CD4-positive, CD25-positive, alpha-beta regulatory T cell (primary cell): Measurements from ENCODE around the gene CREM. TPM values are rescaled to one million over a fixed set of nuclear protein-coding genes. Genes with fewer than 3 reads are reported as not detected.

Source experiments
- ATAC-seq, 2 donors: fragments of 150-1000 bp; cut with Tn5 transposase; one replicate each; pipeline ENCODE4 v1.10.0; 2021; ENCODE audit warnings: low read depth in 2 of 2, moderate number of reproducible peaks in 2 of 2, moderate library complexity in 1 of 2
- DNase-seq, 3 donors: peaks; one replicate each; pipeline versions ENCODE4 v3.0.0 to v3.0.0-alpha.2; 2012 to 2022; ENCODE audit warnings: mixed read lengths in 1 of 3
- H3K27ac ChIP-seq: one replicate; pipeline ENCODE4 v1.7.0; 2013; ENCODE audit warnings: mild to moderate bottlenecking, low read length; ENCODE audit not compliant: insufficient read depth, poor library complexity, severe bottlenecking
- H3K27me3 ChIP-seq: one replicate; pipeline ENCODE4 v1.7.0; 2013; ENCODE audit warnings: low read length; ENCODE audit not compliant: control insufficient read depth, insufficient read depth
- H3K36me3 ChIP-seq: one replicate; pipeline ENCODE4 v1.7.0; 2013; ENCODE audit warnings: mild to moderate bottlenecking, low read length, moderate library complexity; ENCODE audit not compliant: control insufficient read depth, insufficient read depth
- H3K4me1 ChIP-seq: 2 replicates; pipeline ENCODE4 v1.7.0; 2013; ENCODE audit warnings: mild to moderate bottlenecking, low read length; ENCODE audit not compliant: insufficient read depth, control insufficient read depth, poor library complexity, severe bottlenecking
- H3K4me3 ChIP-seq: one replicate; pipeline ENCODE4 v1.7.0; 2013; ENCODE audit warnings: low read depth, mild to moderate bottlenecking, low read length, moderate library complexity
- H3K9me3 ChIP-seq, 2 experiments: 1 replicate in 1 of 2; 2 replicates in 1 of 2; pipeline ENCODE4 v1.7.0; 2013; ENCODE audit warnings: low read length in 2 of 2, mild to moderate bottlenecking in 1 of 2, moderate library complexity in 1 of 2; ENCODE audit not compliant: control insufficient read depth in 2 of 2
- H3K27ac Mint-ChIP-seq, 3 donors: one replicate each; pipeline ENCODE4 v1.8.0; 2020 to 2022; ENCODE audit warnings: mild to moderate bottlenecking in 3 of 3, mixed read lengths in 3 of 3, moderate library complexity in 2 of 3
- H3K27me3 Mint-ChIP-seq: one replicate; pipeline ENCODE4 v1.8.0; 2022; ENCODE audit warnings: mild to moderate bottlenecking, mixed read lengths
- H3K36me3 Mint-ChIP-seq: one replicate; pipeline ENCODE4 v1.8.0; 2020; ENCODE audit warnings: mixed read lengths
- H3K4me1 Mint-ChIP-seq, 4 donors: one replicate each; pipeline ENCODE4 v1.8.0; 2020 to 2022; ENCODE audit warnings: mixed read lengths in 4 of 4, mild to moderate bottlenecking in 1 of 4
- H3K4me3 Mint-ChIP-seq, 4 donors: one replicate each; pipeline ENCODE4 v1.8.0; 2020 to 2022; ENCODE audit warnings: mild to moderate bottlenecking in 4 of 4, mixed read lengths in 4 of 4, moderate library complexity in 3 of 4
- H3K9me3 Mint-ChIP-seq, 7 donors: one replicate each; pipeline ENCODE4 v1.8.0; 2020 to 2022; ENCODE audit warnings: mixed read lengths in 7 of 7, mild to moderate bottlenecking in 3 of 7, moderate library complexity in 2 of 7
- polyA plus RNA-seq, 4 donors: library from polyadenylated mRNA; unstranded; fragments of 300-500 nt; fragmentation: Illumina TruSeq; gene quantifications; one replicate each; pipeline ENCODE4 v1.2.3, GENCODE V29; 2021
- total RNA-seq: library from RNA; stranded (reverse); gene quantifications from one replicate; pipeline ENCODE4 v1.2.3, GENCODE V29; 2022

The CREM gene
- total and polyA plus RNA-seq, 5 donors from 2014 or later = 24.6 to 121 (median 30.2) TPM

DNA sequence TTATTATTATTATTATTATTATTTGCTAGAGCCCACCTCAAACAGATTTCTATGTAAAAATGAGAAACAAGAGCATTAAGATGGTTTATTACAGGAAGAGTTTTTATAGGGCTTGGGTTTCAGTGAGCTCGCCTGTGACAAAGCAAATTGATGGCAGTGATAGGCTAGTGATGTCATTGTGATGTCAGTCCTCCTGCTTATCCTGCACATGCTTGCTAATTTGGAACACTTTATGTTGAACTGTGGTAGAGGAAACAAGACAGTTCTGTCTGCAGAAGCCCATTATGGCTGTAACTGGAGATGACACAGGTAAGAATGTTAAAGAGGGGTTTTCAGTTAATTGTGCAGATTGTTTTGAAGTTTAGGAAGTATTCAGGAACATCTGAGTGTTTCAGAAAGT, 68.3 kb downstream of the CREM start:
- H3K27ac ChIP-seq = peak overlapping the region; percentile 99
- H3K4me1 ChIP-seq = peaks cover 15% of the 10 kb centered on the region
- H3K36me3 Mint-ChIP-seq = no peaks in the 10 kb centered on the region
- H3K4me3 Mint-ChIP-seq = peak overlapping the region; percentile 82 to 93 (median 91)
- peak overlapping the region; percentile 99 for H3K27ac Mint-ChIP-seq
- H3K9me3 ChIP-seq = no peaks in the 10 kb centered on the region
- H3K9me3 Mint-ChIP-seq = no peaks in the 10 kb centered on the region
- ATAC-seq (no peak), DNase-seq (peak; percentile 53 to 71 (median 69))
- H3K36me3 ChIP-seq = no peaks in the 10 kb centered on the region
- H3K27me3 ChIP-seq = no peaks in the 10 kb centered on the region
- peak overlapping the region; percentile 96 for H3K4me3 ChIP-seq
- peaks cover 0 to 24% (median 8%) of the 10 kb centered on the region in 4 donors for H3K4me1 Mint-ChIP-seq
- H3K27me3 Mint-ChIP-seq = no peaks in the 10 kb centered on the region

DNA sequence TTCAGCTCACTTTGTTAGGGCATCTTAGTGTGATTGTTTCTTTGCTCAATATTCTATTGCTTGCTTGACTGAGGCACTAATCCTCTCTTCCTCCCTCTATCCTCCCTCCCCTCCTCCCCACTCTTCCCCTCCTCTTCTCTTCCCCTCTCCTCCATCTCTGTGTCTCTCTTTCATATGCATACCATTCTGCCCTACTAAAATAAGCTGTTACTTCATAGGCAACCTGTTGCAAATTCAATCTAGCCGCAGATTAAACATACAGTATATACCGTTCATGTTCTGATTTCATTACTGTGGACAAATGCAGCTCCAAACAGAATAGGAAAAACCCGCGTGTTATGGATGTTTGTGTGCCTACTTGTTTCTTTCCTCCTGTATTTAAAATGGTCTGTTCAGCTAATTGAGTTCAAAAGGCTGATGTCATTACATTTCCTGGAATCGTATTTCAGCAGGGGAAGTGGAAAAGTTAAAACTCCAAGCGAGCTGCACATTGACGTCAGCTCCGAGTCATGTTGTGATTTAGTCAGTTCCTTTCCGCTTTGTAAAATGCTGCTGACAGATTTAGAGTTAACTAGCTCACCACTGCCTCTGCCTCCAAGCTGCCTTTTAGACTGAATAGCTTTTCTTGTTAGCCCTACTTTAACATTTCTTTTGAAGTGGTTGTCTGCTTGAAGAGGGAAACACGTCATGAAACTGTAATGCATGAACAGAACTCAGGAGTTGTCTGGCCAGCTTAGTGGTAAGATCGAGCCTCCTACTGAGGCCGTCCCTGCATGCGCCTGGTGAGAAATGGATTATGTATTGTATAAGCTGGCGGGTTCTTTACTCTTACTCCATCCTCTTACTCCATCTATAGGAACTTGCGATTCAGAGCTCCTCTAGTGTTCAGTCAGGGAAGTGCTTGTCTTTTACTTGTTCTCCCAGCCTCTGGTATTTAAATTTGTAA, 69.0 kb downstream of the CREM start:
- peaks cover 15% of the 10 kb centered on the region for H3K4me1 ChIP-seq
- H3K4me3 Mint-ChIP-seq = peak overlapping the region; percentile 82 to 93 (median 91)
- H3K27ac ChIP-seq = peak overlapping the region; percentile 99
- H3K27me3 ChIP-seq = no peaks in the 10 kb centered on the region
- DNase-seq (peak; percentile 77 to 97 (median 93)), ATAC-seq (peak; percentile 87 to 91)
- H3K9me3 Mint-ChIP-seq = no peaks in the 10 kb centered on the region
- no peaks in the 10 kb centered on the region for H3K36me3 ChIP-seq
- peak overlapping the region; percentile 96 for H3K4me3 ChIP-seq
- H3K27ac Mint-ChIP-seq = peak overlapping the region; percentile 99
- no peaks in the 10 kb centered on the region for H3K36me3 Mint-ChIP-seq
- H3K4me1 Mint-ChIP-seq = peaks cover 4 to 28% (median 13%) of the 10 kb centered on the region in 4 donors
- no peaks in the 10 kb centered on the region for H3K27me3 Mint-ChIP-seq
- H3K9me3 ChIP-seq = no peaks in the 10 kb centered on the region

DNA sequence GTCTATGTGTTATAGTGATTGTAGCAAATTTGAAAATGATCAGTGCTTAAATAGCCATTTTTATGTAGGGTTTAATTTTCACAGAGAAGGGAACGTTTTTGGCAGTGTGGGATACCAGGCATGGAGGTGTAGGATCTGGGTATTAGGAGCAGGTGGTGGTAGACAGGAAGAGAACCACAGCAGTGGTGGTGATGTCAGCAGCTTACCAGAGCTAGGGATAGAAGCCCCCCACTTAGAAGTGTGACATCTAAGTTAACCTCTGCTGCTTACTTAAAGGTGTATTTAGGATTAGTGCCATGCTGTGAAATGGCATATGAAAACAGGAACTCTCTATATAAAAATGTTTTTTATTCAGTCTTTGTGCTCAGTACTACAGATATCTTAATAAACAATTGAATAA, 73.8 kb downstream of the CREM start:
- H3K27me3 ChIP-seq = no peaks in the 10 kb centered on the region
- H3K27me3 Mint-ChIP-seq = no peaks in the 10 kb centered on the region
- ATAC-seq = no peak
- no peak for DNase-seq
- H3K4me3 Mint-ChIP-seq = no peak overlapping the region
- no peaks in the 10 kb centered on the region for H3K36me3 Mint-ChIP-seq
- H3K9me3 ChIP-seq = no peaks in the 10 kb centered on the region
- H3K36me3 ChIP-seq = no peaks in the 10 kb centered on the region
- H3K4me1 Mint-ChIP-seq = peaks cover 13 to 30% (median 24%) of the 10 kb centered on the region in 4 donors
- H3K9me3 Mint-ChIP-seq = no peaks in the 10 kb centered on the region
- H3K4me1 ChIP-seq = peaks cover under 1% of the 10 kb centered on the region
- H3K27ac Mint-ChIP-seq = peak overlapping the region in 2 of 3 donors; percentile 4 to 6
- H3K4me3 ChIP-seq = no peak overlapping the region
- H3K27ac ChIP-seq = no peak overlapping the region

DNA sequence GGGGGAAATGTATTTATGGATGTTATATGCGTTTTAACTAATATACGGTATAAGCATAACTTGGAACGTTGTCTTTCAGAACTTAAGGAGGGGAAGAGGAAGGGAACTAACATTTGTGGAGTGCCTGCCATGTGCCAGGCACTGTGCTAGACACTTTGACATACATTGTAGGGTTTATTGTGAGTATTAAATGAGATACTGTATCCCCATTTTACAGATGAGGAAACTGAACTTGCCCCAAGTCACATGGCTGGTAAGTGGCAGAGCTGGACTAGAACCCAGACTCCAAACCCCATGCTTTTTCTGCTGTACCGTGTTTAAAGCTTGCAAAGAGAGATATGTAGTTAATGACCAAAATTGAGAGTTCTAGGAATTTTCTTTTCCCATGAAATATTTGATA, 74.6 kb downstream of the CREM start:
- ATAC-seq = no peak
- Mint-ChIP-seq H3K27me3 (no peaks in the 10 kb centered on the region), H3K9me3 (no peaks in the 10 kb centered on the region), H3K27ac (no peak overlapping the region), H3K4me1 (peaks cover 13 to 24% (median 21%) of the 10 kb centered on the region in 4 donors), H3K36me3 (no peaks in the 10 kb centered on the region), H3K4me3 (no peak overlapping the region)
- H3K4me1 ChIP-seq = no peaks in the 10 kb centered on the region
- H3K36me3 ChIP-seq = no peaks in the 10 kb centered on the region
- no peak for DNase-seq
- H3K27ac ChIP-seq = no peak overlapping the region
- no peak overlapping the region for H3K4me3 ChIP-seq
- H3K9me3 ChIP-seq = no peaks in the 10 kb centered on the region
- no peaks in the 10 kb centered on the region for H3K27me3 ChIP-seq

DNA sequence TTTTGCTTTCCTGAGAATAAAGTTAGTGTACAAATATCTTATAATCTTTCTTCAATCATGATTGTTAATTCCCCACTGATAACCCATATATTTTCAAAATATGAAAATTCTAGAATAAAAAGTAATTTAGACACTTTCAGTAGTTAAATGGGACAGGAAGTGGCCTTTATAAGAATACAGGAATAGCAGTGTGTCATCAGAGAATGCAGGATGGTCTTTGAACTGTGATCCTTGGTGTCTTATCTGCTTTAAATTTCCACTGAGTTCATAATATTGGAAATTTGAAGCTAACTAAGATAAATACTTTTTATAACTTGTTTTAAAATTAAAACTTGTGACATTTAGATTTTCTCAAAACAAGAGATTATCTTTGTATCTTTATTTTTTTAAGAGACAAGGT, 75.4 kb downstream of the CREM start:
- H3K27me3 Mint-ChIP-seq = no peaks in the 10 kb centered on the region
- H3K27me3 ChIP-seq = no peaks in the 10 kb centered on the region
- H3K9me3 ChIP-seq = no peaks in the 10 kb centered on the region
- no peaks in the 10 kb centered on the region for H3K36me3 ChIP-seq
- peaks cover 13 to 24% (median 22%) of the 10 kb centered on the region in 4 donors for H3K4me1 Mint-ChIP-seq
- no peak for DNase-seq
- H3K4me3 Mint-ChIP-seq = no peak overlapping the region
- H3K36me3 Mint-ChIP-seq = peaks cover 3% of the 10 kb centered on the region
- H3K4me3 ChIP-seq = no peak overlapping the region
- H3K4me1 ChIP-seq = no peaks in the 10 kb centered on the region
- H3K27ac ChIP-seq = no peak overlapping the region
- H3K9me3 Mint-ChIP-seq = no peaks in the 10 kb centered on the region
- no peak for ATAC-seq
- H3K27ac Mint-ChIP-seq = no peak overlapping the region

DNA sequence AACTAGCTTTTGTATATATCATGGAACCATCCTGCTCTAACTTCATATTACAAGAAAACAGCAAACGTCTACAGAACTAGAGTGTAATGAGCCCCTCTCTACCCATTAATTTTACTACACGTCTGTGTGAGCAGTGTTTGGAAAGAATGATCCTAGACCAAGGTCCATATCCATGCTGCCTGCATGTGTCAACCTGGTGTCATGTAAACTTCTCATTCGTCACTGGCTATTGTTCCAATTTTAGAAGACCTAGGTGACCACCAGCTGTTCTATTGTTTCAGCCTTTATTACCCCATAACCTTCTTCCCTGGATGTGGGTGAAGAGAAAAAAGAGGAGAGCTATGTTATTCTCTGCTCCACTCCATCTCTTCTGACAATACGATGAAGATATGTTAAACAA, 77.1 kb downstream of the CREM start:
- H3K4me3 Mint-ChIP-seq = peak overlapping the region in 1 of 4 donors; percentile 51
- peaks cover 17 to 30% (median 24%) of the 10 kb centered on the region in 4 donors for H3K4me1 Mint-ChIP-seq
- DNase-seq (no peak), ATAC-seq (no peak)
- no peaks in the 10 kb centered on the region for H3K9me3 Mint-ChIP-seq
- no peaks in the 10 kb centered on the region for H3K9me3 ChIP-seq
- H3K27me3 ChIP-seq = no peaks in the 10 kb centered on the region
- H3K27ac ChIP-seq = no peak overlapping the region
- H3K27ac Mint-ChIP-seq = no peak overlapping the region
- peaks cover 5% of the 10 kb centered on the region for H3K4me1 ChIP-seq
- peaks cover 3% of the 10 kb centered on the region for H3K36me3 Mint-ChIP-seq
- H3K4me3 ChIP-seq = no peak overlapping the region
- no peaks in the 10 kb centered on the region for H3K27me3 Mint-ChIP-seq
- H3K36me3 ChIP-seq = no peaks in the 10 kb centered on the region

DNA sequence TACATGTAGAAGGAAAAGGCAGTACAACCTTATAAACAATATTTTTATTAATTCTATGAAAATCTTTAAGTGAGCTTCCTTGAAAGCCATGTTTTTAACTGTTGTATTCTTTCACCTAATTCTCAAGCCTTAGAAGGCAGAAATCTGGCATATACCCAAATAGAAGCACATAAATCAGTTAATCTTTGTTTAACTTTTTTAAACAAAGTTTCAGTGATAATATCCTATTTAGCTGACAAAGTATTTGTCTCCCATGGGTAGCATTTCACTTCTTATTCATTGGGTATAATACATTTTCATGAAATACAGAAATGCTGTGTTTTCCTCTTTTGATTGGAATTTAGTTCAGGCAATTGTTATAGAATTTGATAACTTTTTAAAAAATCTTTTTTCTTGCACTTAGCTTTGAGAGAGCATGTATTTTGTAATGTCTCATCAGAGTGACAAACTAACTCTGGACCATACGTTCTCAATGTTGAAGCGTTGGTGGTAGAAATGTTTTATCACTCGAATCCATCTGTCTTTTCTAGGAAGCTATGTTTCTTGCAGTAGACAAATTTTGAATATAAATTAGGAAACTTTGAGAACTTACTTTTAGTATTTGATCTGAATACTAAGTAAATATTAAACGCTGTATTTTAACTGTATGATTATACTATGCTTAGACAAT, 78.1 kb downstream of the CREM start:
- H3K27ac Mint-ChIP-seq = no peak overlapping the region
- H3K4me1 Mint-ChIP-seq = peaks cover 26 to 38% (median 30%) of the 10 kb centered on the region in 4 donors
- no peaks in the 10 kb centered on the region for H3K27me3 ChIP-seq
- ATAC-seq (no peak), DNase-seq (no peak)
- H3K4me3 Mint-ChIP-seq = no peak overlapping the region
- H3K4me1 ChIP-seq = peaks cover 11% of the 10 kb centered on the region
- no peaks in the 10 kb centered on the region for H3K36me3 ChIP-seq
- H3K4me3 ChIP-seq = no peak overlapping the region
- peaks cover 3% of the 10 kb centered on the region for H3K36me3 Mint-ChIP-seq
- no peaks in the 10 kb centered on the region for H3K9me3 ChIP-seq
- no peaks in the 10 kb centered on the region for H3K27me3 Mint-ChIP-seq
- H3K27ac ChIP-seq = no peak overlapping the region
- no peaks in the 10 kb centered on the region for H3K9me3 Mint-ChIP-seq
